Stimulated activated CD4-positive, alpha-beta T cell treated with anti-CD3 and anti-CD28 coated beads, Interleukin-1b, Interleukin-23, amount 100 ng/mL, for 4 hours (primary cell): ENCODE measurements around the gene MSANTD7.
"Not testable (repeated sequence)": the region's sequence is repeated elsewhere in the genome, so short reads cannot be mapped to it uniquely, and the experiment has no call there.

Experiments used
- DNase-seq, 2 donors: peaks; one replicate each; pipeline ENCODE4 v3.0.0-alpha.2; 2020; ENCODE audit warnings: low read depth in 2 of 2

Gene MSANTD7, protein sequence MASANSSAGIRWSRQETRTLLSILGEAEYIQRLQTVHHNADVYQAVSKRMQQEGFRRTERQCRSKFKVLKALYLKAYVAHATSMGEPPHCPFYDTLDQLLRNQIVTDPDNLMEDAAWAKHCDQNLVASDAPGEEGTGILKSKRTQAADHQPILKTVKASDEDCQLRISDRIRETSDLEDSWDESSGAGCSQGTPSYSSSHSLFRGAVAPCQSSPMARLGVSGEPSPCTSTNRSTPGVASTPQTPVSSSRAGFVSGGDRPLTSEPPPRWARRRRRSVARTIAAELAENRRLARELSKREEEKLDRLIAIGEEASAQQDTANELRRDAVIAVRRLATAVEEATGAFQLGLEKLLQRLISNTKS

DNA sequence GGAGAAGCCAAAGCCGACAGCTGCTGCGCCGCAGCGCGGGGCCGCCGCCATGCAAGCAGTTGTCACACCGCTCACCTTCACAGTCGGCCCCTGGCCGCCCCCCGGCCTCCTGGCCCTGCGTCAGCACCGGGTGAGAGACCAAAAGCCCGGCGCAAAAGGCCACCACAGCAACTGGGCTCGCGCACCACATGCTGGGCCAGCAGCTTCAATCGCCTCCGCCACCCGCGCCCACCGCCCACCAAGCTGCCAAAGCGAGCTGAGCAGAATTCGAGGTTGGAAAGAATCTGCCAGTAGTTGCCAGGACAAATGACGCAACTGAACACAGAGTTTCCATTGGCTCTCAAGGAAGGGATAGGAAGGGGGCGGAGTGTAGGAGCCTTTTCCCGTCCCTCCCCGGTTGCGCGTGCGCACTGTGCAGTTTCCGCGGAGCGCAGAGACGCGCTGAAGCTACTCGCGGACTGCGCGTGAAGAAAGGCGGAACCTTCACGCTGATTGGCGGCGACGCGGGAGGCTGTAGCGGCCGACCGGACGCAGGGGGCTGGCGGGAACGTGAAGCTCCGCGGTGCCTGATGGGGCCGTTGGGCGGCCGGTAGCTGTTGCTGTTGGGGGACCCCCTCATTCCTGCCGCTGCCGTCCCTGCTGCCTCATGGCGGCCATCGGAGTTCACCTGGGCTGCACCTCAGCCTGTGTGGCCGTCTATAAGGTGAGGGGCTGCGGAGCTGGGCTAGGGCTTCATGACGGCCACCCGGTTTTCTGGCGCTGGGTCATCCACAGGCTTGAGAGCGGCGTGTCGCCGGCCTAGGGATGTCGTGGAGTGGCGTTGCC, at the start of gene MSANTD7, which contains the start of the genes CDNF and HSPA14:
Gene MSANTD7, plus strand, starts transcription at position 550 of the 825 bp plus-strand sequence. CDS start 3,979 bp downstream, outside the sequence.
Gene CDNF, minus strand, starts transcription at position 281 of the 825 bp plus-strand sequence. Its CDS starts 91 bp downstream, at position 190.
Gene HSPA14, plus strand, starts transcription at position 550 of the 825 bp plus-strand sequence. Its CDS starts 97 bp downstream, at position 647.
- peak; percentile 99 for DNase-seq

DNA sequence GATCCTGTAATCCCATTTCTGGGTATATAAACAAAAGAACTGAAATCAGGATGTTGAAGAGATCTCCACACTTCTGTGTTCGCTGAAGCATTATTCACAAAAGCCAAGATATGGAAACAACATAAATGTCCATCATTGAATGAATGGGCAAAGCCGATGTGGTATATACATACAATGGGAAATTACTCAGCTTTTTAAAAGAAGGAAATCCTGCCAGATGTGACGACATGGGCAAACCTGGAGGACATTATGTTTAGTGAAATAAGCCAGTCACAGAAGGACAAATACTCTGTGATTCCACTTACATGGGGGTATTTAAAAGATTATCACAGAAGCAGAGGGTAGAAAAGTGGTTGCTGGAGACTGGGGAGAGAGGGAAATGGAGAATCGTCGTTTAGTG, 39.5 kb upstream of the MSANTD7 start:
- DNase-seq = no peak

DNA sequence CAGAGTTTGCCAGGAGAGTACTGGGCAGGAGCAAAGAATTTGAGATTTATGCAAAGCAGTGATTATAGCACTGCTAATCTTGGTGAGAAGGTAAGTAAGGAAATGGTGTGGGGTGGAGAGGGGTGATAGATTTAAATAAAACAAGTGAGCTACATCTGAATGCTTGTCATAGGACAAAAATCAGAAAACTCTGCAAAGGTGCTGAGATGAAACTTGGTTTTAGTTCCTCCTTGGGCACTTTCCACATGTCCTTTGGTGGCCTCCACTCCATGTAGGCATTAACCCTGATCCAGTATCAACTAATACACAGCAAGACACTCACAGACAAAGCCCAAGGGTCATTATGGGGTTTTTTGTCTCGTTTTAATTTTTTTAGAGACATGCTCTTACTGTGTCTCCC, 37.7 kb upstream of the MSANTD7 start:
- no peak for DNase-seq

DNA sequence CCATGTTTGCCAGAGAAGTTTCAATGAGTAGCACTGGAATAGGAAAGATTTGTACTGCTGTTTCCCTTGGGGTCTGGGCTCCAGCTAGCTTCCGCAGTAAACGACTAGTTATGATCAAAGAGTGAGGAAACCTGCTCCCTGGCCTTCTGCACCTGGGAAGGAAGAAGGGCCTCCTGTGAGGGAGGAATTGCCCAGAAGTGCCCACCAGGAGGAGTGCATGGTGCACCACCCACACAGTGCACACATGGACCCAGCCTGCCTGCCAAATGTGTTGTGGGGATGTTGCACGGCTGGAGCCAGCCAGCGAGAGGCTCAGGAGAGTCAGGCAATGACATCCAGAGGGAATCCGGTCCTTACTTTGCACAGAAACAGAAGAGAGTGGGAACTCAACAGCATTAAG, 36.4 kb upstream of the MSANTD7 start:
- no peak for DNase-seq

DNA sequence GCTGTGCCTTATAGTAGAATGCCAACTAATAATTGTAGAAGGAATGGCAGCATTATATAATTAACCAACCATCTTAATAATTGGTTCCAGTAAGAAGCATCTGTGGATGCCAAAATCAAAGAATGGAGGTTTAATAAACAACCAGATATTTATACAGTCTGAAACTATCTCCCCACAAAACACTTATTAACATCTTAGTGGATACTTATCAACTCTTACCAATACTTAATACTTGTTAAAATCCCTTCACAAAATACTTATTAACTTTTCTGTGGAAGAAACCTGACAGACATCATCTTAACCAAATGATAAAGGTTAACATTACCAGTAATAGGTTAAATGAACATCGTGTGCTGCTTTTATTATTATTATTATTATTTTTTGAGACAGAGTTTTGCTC, 34.3 kb upstream of the MSANTD7 start:
- DNase-seq = no peak

DNA sequence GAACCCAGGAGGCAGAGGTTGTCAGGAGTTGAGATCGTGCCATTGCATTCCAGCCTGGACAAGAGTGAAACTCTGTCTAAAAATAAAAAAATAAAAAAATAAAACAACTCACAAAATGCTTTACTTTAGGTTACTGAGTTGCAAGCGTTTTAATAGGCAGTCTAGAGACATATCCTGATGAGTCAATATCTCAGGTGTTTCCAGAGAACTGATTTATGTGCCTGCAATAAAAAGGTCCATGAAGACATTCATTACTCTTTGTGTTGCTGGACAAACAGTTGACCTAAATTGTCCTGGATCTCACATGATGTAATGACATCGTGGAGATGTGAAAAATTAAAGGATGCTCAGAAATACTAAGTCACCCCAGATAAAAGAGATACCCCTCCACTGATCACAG, 31.8 kb upstream of the MSANTD7 start:
- DNase-seq = no peak

DNA sequence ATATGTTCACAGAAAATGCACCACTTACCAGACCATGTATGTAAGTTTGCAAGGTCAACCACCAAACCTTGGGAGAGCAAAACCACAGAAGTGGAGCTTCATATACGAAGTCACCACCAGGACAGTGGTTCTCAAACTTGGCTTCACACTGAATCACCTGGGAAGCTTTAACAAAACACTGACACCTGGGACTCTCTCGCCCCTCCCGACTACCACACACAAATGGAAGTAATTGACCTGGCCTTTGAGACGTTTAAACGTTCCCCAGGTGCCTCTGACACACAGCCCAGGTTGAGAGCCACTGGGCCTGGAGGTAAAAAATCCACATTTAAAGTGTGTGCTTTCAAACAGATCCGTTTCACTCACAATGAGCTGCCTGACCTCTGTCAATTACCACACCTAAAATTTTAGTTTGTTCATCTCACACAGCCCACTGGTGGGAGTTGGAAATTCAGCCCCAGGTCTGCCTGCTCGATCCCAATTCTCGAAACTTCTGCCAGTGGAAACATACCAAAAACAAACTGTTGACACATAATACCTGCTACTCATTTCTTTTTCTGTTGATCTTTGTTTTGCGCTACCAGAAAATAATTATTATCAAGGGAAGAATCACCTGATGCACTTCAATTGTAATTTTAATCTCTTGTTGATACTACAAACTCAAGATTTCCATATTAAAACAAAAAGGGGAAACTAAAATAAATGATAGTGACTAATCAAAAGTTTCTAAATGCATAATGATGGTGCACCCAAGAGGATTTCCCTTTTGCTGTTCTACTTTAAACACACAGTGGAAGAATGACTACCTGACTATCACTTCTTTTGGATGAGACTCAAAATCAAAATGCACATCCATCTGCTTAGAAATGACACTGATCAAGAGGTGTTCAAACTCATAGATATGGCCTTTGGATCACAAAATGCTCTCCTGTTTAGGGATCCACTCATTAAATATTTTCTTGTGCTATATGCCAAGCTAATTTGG, 26.8 kb upstream of the MSANTD7 start:
- DNase-seq = no peak

DNA sequence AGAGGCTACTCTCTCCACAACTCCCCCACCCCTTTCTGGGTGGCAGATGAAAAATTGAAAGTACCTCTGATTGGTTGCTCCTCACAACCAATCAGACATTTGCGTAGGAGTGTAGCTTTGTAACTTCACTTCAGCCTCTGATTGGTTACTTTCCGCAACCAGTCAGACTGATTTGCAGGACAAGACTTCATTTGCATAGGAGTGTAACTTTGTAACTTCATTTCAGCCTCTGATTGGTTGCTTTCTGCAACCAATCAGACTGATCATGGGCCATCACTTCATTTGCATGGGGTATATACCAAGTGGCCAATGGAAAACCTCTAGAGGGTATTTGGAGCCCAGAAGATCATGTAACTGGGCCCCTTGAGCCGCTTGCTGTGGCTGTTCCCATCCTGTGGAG, 25.8 kb upstream of the MSANTD7 start:
- no peak for DNase-seq

DNA sequence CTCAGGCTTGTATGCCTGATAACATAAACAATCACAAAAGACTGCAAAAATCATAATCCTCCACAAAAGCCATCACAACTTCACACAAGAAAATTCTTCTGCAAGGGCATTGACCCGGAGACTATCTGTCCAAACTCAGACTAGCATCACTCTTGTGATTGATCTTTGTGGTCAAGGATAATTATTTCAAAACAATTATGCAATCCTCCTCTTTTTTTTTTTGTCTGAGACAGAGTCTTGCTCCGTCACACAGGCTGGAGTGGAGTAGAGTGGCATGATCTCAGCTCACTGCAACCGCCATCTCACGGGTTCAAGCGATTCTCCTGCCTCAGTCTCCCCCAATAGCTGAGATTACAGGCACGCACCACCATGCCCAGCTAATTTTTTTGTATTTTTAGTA, 22.4 kb upstream of the MSANTD7 start:
- no peak for DNase-seq

DNA sequence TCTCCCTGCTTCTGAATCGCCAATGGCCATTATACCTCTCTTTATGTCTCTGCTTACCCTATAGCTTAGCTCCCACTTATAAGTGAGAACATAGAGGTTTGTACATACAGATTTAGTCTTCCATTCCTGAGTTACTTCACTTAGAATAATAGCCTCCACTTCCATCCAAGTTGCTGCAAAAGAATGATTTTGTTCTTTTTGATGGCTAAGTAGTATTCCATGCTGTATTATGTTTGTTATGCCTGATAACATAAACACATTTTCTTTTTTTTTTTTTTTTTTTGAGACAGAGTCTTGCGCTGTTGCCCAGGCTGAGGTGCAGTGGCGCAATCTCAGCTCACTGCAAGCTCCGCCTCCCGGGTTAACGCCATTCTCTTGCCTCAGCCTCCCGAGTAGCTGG, 21.4 kb upstream of the MSANTD7 start:
- not testable (repeated sequence) for DNase-seq

DNA sequence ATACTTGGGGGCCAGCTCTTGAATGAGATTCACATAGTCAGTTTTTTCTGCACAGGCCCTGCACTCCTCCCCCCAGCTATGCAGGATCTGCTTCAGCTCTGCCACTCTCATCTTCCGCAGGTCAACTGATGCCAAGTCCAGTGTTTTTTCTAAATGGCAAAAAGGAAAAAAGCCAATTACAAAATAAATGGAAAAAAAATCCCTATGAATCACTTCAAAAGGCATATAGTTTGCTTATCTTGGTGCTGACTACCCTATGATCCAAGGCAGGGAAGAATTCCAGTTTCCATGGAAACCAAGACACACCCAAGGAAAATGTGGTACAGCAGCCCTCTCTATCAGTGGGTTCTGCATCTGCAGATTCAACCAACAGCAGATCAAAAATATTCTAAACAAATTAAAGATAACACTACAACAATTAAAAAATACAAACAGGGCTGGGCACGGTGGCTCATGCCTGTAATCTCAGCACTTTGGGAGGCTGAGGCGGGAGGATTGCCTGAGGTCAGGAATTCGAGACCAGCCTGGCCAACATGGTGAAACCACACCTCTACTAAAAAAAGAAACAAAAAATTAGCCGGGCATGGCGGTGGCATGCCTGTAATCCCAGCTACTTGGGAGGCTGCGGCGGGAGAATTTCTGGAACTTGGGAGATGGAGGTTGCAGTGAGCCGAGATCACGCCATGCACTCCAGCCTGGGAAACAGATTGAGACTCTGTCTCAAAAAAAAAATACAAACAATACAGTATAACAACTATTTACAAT, 17.9 kb upstream of the MSANTD7 start:
- no peak for DNase-seq

DNA sequence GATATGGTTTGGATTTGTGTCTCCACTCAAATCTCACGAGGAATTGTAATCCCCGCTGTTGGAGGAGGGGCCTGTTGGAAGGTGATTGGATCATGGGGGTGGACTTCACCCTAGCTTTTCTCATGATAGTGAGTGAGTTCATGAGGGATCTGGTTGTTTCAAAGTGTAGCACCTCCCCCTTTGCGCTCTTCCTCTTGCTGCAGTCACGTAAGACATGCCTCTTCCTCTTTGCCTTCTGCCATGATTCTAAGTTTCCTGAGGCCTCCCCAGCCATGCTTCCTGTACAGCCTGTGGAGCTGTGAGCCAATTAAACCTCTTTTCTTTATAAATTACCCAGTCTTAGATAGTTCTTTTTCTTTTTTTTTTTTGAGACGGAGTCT, 17.3 kb upstream of the MSANTD7 start:
- DNase-seq = no peak

DNA sequence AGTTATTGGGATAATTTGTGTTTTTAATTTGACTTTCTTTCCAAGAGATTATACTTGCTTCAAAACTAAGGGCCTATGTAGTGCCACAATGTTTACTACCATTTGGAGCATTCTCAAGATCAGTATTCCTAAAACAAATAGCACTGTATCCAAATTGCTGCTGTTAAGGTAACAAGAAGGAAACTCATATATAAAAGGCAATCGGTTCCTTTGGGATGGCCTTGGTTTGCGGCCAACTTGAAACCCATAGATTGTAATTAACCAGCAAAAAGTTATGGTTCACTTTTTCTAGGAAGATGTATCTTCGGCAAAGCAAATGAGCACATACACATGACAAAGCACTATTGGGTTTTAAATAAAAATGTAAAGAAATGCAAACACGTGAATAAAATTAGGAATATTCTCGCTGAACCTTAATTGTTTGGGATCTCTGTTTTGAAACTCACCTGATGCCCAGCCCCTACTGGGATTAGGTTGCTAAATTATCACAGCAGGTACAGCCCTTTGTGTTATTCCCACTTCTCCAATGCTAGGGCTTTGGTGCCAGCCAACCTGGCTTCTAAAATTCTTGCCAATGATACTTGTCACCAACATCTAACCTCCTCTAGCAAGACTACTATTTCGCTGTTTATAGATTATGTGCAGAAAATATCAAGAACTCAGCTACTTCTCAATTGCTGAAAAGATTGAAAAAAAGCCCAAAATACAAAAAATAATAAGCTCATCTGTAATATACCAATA, 16.3 kb upstream of the MSANTD7 start:
- DNase-seq = no peak

DNA sequence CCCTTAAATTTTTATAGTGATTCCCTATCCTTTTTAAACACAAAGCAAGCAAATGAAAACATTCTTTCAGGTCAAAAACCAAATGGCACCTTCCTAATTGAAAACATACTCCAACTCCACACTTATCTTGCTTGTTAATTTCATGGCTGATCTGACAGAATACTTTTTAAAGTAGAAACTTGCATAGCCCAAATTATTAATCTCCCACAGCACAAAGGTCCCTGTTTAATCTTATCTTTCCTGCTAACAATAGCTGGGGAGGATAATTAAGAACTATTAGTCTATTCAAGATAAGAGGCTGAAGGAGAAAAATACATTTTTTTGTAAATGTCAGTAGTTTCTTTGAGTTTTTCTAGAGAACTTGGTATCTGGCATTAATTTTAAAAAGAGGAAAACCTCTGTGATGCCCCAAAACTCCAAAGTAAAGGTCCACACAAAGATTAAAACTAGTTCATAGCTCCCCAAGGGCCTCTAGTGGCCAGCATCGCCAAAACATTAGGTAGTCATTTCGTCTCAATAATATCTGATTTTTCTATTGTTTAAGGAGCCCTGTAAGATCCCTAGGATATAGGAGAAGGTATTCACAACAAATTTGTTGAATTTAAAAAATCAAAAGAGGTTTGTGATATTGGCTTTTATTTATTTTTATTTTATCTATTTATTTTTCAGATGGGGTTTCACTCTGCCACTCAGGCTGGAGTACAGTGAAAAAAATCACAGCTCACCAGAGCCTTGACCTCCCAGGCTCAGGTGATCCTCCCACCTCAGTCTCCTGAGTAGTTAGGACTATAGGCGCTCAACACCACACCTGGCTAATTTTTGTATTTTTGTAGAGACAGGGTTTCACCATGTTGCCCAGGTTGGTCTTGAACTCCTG, 15.0 kb upstream of the MSANTD7 start:
- peak; percentile 16 to 24 for DNase-seq

DNA sequence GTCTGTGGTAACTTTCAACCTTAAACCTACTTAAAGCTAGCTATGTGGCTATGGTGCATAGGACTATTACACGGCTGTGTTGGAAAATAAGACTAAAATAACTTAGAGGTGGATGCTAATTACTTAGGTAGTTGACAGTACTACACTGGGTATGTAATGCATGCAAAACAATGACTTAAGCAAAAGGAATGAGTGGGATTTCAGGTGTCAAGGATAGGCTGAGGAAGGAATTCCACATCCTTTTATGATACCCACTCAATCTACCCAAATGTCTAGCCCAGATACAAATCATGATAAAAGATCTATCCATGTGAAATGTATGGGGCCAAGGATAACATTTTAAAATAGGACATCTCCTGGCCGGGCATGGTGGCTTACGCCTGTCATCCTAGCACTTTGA, 14.1 kb upstream of the MSANTD7 start:
- no peak for DNase-seq

DNA sequence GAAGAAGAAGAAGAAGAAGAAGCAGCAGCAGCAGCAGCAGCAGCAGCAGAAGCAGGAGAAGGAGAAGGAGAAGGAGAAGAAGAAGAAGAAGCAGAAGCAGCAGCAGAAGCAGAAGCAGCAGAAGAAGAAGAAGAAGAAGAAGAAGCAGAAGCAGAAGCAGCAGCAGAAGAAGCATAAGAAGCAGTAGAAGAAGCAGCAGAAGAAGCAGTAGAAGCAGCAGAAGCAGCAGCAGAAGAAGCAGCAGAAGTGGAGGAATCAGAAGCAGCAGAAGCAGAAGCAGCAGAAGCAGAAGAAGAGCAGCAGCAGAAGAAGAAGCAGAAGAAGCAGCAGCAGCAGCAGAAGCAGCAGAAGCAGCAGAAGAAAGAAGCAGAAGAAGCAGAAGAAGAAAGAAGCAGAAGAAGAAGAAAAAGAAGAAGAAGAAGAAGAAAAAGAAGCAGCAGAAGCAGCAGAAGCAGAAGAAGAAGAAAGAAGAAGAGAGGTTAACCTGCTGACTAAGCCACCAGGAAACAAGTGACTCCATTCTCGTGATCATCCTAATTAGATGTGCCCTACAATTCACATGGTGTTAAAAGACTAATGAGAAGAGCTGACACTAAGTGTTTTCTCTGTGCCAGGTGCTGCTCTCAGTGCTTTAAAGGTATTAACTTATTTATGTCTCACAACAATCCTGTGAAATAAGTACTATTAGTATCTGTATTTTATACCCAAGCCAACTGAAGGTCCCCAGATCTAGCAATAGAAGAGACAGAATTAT, 11.9 kb upstream of the MSANTD7 start:
- DNase-seq = no peak

DNA sequence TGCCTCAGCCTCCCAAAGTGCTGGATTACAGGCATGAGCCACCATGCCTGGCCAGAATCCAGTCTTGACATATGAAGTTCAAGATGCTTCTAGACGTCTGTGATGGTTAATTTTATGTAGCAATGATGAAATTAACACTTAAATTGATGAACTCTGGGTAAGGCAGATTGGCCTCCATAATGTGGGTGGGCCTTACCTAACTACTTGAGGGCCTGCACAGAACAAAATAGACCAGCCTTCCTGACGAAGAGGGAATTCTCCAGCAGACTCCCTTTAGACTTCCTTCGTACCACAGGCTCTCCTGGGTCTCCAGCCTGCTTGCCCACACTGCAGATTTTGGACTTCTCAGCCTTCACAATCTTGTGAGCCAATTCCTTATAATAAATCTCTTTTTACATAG, 5.0 kb upstream of the MSANTD7 start:
- no peak for DNase-seq

DNA sequence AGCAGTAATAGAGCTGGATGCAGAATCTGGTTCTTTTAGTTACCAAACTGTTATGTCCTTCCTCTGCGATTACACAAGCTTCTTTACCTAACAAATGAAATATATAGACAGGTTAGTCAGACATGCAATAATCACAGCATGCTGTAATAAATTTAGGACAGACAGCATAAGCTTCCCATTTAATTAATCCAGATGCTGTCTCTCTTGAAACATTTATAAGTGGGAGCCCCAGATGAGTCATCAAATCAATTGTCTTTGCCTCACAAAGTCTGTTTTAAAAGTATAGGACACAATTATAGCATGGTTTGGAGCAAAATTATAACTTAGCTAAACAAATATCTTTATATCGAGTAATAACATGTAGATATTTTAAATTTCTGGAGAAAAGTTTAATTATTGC, 1.9 kb upstream of the MSANTD7 start:
- no peak for DNase-seq
